Activated naive CD4-positive, alpha-beta T cell treated with anti-CD3 and anti-CD28 coated beads for 36 hours (primary cell): ENCODE results near the gene TANK. TPM values are rescaled to one million over a fixed set of nuclear protein-coding genes. Genes with fewer than 3 reads are reported as not detected.
"Not testable (repeated sequence)": the region's sequence is repeated elsewhere in the genome, so short reads cannot be mapped to it uniquely, and the experiment has no call there.

ENCODE experiments used
- CTCF ChIA-PET: fragments of 350-600 bp; sonication (Branson Sonifier 250); formaldehyde crosslinking; loops from one replicate; lab custom pipeline; 2021; ENCODE audit warnings: antibody characterized with exemption; lab: Charles Lee
- DNase-seq: peaks from one replicate; pipeline ENCODE4 v3.0.0-alpha.2; 2020
- H3K27ac Mint-ChIP-seq: one replicate; pipeline ENCODE4 v1.8.0; 2021; ENCODE audit warnings: mild to moderate bottlenecking, mixed read lengths
- H3K27me3 Mint-ChIP-seq: one replicate; pipeline ENCODE4 v1.8.0; 2021; ENCODE audit warnings: low read depth, mixed read lengths
- H3K36me3 Mint-ChIP-seq: one replicate; pipeline ENCODE4 v1.8.0; 2021; ENCODE audit warnings: low read depth, mixed read lengths
- H3K4me1 Mint-ChIP-seq: one replicate; pipeline ENCODE4 v1.8.0; 2021; ENCODE audit warnings: low read depth, mixed read lengths
- H3K4me3 Mint-ChIP-seq: one replicate; pipeline ENCODE4 v1.8.0; 2021; ENCODE audit warnings: mild to moderate bottlenecking, moderate library complexity, mixed read lengths
- H3K9me3 Mint-ChIP-seq: one replicate; pipeline ENCODE4 v1.8.0; 2021; ENCODE audit warnings: mixed read lengths
- intact Hi-C: fragments of 100-400 bp; cut with micrococcal nuclease; formaldehyde crosslinking; loops from one replicate; pipeline ENCODE4 v1.15.1; 2023
- total RNA-seq, 2 experiments: library from RNA; stranded (reverse); gene quantifications; one replicate each; pipeline ENCODE4 v1.2.3, GENCODE V29; 2021

Gene TANK
- total RNA-seq, 2 experiments from 2014 or later, result 48.6 to 50.4 TPM

- H3K36me3 Mint-ChIP-seq, result no peaks in the 10 kb centered on the region
- no peaks in the 10 kb centered on the region for H3K9me3 Mint-ChIP-seq
- no peaks in the 10 kb centered on the region for H3K4me1 Mint-ChIP-seq
- no peak overlapping the region for H3K4me3 Mint-ChIP-seq
- H3K27ac Mint-ChIP-seq, result no peak overlapping the region
- peaks cover 2% of the 10 kb centered on the region for H3K27me3 Mint-ChIP-seq
- DNase-seq, result no peak
- CTCF ChIA-PET, result interaction anchor here (0.7 kb wide), 1 partner anchor 34 kb away, joined by 4 read pairs; no protein-coding TSS in a partner anchor
- intact Hi-C loops, result no loop called here
Observed at GRCh38 chr2:161257123-161257952, 97.1 kb downstream of the TANK start.

GRCh38 chr2:161265874-161266273 is 105.6 kb downstream of the TANK start:
- H3K4me3 Mint-ChIP-seq, result no peak overlapping the region
- no peak for DNase-seq
- no peaks in the 10 kb centered on the region for H3K36me3 Mint-ChIP-seq
- intact Hi-C loops, result no loop called here
- no peaks in the 10 kb centered on the region for H3K4me1 Mint-ChIP-seq
- CTCF ChIA-PET, result interaction anchor here (0.7 to 1.0 kb wide), 2 partner anchors 10 to 21 kb away, joined by 3 to 6 read pairs; no protein-coding TSS in a partner anchor
- H3K27me3 Mint-ChIP-seq, result peaks cover 8% of the 10 kb centered on the region
- no peak overlapping the region for H3K27ac Mint-ChIP-seq
- H3K9me3 Mint-ChIP-seq, result no peaks in the 10 kb centered on the region

GRCh38 chr2:161269111-161269510 is 108.9 kb downstream of the TANK start:
- H3K9me3 Mint-ChIP-seq, result no peaks in the 10 kb centered on the region
- H3K4me3 Mint-ChIP-seq, result no peak overlapping the region
- CTCF ChIA-PET, result interaction anchor here (0.7 kb wide), 1 partner anchor 275 kb away, joined by 3 read pairs; no protein-coding TSS in a partner anchor
- DNase-seq, result no peak
- H3K4me1 Mint-ChIP-seq, result peaks cover 3% of the 10 kb centered on the region
- H3K36me3 Mint-ChIP-seq, result no peaks in the 10 kb centered on the region
- intact Hi-C loops, result no loop called here
- peaks cover 6% of the 10 kb centered on the region for H3K27me3 Mint-ChIP-seq
- H3K27ac Mint-ChIP-seq, result no peak overlapping the region

- CTCF ChIA-PET, result interaction anchor here (0.6 to 3.8 kb wide), 16 partner anchors 10 to 279 kb away, joined by 3 to 22 read pairs (median 4); no protein-coding TSS in a partner anchor
- Mint-ChIP-seq H3K27ac (no peak overlapping the region), H3K27me3 (peaks cover 2% of the 10 kb centered on the region), H3K9me3 (no peaks in the 10 kb centered on the region), H3K4me1 (peaks cover 3% of the 10 kb centered on the region), H3K36me3 (no peaks in the 10 kb centered on the region), H3K4me3 (no peak overlapping the region)
- intact Hi-C loops, result loop anchor here (1.0 to 10.0 kb wide), 8 partner anchors 22 to 1161 kb away; no protein-coding TSS in a partner anchor
- DNase-seq, result peak; percentile 37
Observed at GRCh38 chr2:161273038-161273760, 113.0 kb downstream of the TANK start.

- H3K9me3 Mint-ChIP-seq, H3K27ac Mint-ChIP-seq, H3K27me3 Mint-ChIP-seq, H3K4me3 Mint-ChIP-seq, CTCF ChIA-PET, H3K4me1 Mint-ChIP-seq, H3K36me3 Mint-ChIP-seq: not testable (repeated sequence)
- intact Hi-C loops, result loop anchor here (10.0 kb wide), 1 partner anchor 364 kb away; no protein-coding TSS in a partner anchor
- DNase-seq, result peak; percentile 18
Observed at GRCh38 chr2:161278564-161279229, 118.5 kb downstream of the TANK start.

GRCh38 chr2:161279230-161279815 is 119.1 kb downstream of the TANK start:
- CTCF ChIA-PET, result not testable (repeated sequence)
- intact Hi-C loops, result loop anchor here (10.0 kb wide), 1 partner anchor 365 kb away; no protein-coding TSS in a partner anchor

GRCh38 chr2:161280906-161281323 is 120.7 kb downstream of the TANK start:
- H3K36me3 Mint-ChIP-seq, H3K4me1 Mint-ChIP-seq, H3K27me3 Mint-ChIP-seq, CTCF ChIA-PET, H3K27ac Mint-ChIP-seq, H3K4me3 Mint-ChIP-seq, H3K9me3 Mint-ChIP-seq: not testable (repeated sequence)
- intact Hi-C loops, result loop anchor here (10.0 kb wide), 1 partner anchor 274 kb away; no protein-coding TSS in a partner anchor
- peak; percentile 37 for DNase-seq

More at GRCh38 chr2:161279230-161279815, 119.1 kb downstream of the TANK start:
- not testable (repeated sequence) for H3K27ac Mint-ChIP-seq, H3K27me3 Mint-ChIP-seq, DNase-seq, H3K4me1 Mint-ChIP-seq, H3K4me3 Mint-ChIP-seq, H3K9me3 Mint-ChIP-seq, H3K36me3 Mint-ChIP-seq

GRCh38 chr2:161281615-161282310 is 121.5 kb downstream of the TANK start:
- intact Hi-C loops, result loop anchor here (10.0 kb wide), 1 partner anchor 273 kb away; no protein-coding TSS in a partner anchor
- H3K4me3 Mint-ChIP-seq, H3K4me1 Mint-ChIP-seq, H3K9me3 Mint-ChIP-seq, H3K36me3 Mint-ChIP-seq, H3K27ac Mint-ChIP-seq: not testable (repeated sequence)
- peaks cover 12% of the 10 kb centered on the region for H3K27me3 Mint-ChIP-seq
- peak; percentile 6 for DNase-seq
- CTCF ChIA-PET, result interaction anchor here (1.3 kb wide), 1 partner anchor 64 kb away, joined by 4 read pairs; no protein-coding TSS in a partner anchor

GRCh38 chr2:161282311-161282644 is 122.0 kb downstream of the TANK start:
- intact Hi-C loops, result loop anchor here (10.0 kb wide), 1 partner anchor 273 kb away; no protein-coding TSS in a partner anchor
- CTCF ChIA-PET, result interaction anchor here (1.3 kb wide), 1 partner anchor 64 kb away, joined by 4 read pairs; no protein-coding TSS in a partner anchor
- DNase-seq, result not testable (repeated sequence)

GRCh38 chr2:161283926-161284325 is 123.7 kb downstream of the TANK start:
- H3K27me3 Mint-ChIP-seq, result peaks cover 12% of the 10 kb centered on the region
- no peaks in the 10 kb centered on the region for H3K9me3 Mint-ChIP-seq
- H3K4me1 Mint-ChIP-seq, result no peaks in the 10 kb centered on the region
- no peak for DNase-seq
- no peak overlapping the region for H3K4me3 Mint-ChIP-seq
- no peaks in the 10 kb centered on the region for H3K36me3 Mint-ChIP-seq
- CTCF ChIA-PET, result interaction anchor here (0.6 to 1.0 kb wide), 3 partner anchors 10 to 88 kb away, joined by 3 to 4 read pairs (median 3); no protein-coding TSS in a partner anchor
- H3K27ac Mint-ChIP-seq, result no peak overlapping the region
- intact Hi-C loops, result loop anchor here (10.0 kb wide), 1 partner anchor 271 kb away; no protein-coding TSS in a partner anchor

More at GRCh38 chr2:161282311-161282644, 122.0 kb downstream of the TANK start:
- peaks cover 12% of the 10 kb centered on the region for H3K27me3 Mint-ChIP-seq
- H3K9me3 Mint-ChIP-seq, H3K36me3 Mint-ChIP-seq, H3K4me3 Mint-ChIP-seq, H3K4me1 Mint-ChIP-seq, H3K27ac Mint-ChIP-seq: not testable (repeated sequence)
